A673 (cell line): Measurements from ENCODE around the gene SNAP47. TPM values are rescaled to one million over a fixed set of nuclear protein-coding genes. Genes with fewer than 3 reads are reported as not detected.

ENCODE experiments used
- BruUV-seq: library from RNA; stranded (reverse); fragments of 400-500 nt; replicated peaks from 2 replicates; lab custom pipeline; 2021; lab: Mats Ljungman, UMichigan
- CTCF ChIA-PET: fragments of 300-600 bp; sonication (Branson Sonifier 250); formaldehyde crosslinking; loops from one replicate; lab custom pipeline; 2022; ENCODE audit warnings: antibody characterized with exemption; lab: Charles Lee
- POLR2A ChIA-PET: fragments of 300-600 bp; sonication (Branson Sonifier 250); formaldehyde crosslinking; loops from one replicate; lab custom pipeline; 2022; ENCODE audit warnings: antibody characterized with exemption; ENCODE audit not compliant: low non-redundant PET; lab: Charles Lee
- DNase-seq: peaks from one replicate; pipeline ENCODE4 v3.0.0-alpha.2; 2015; ENCODE audit warnings: low spot score
- H3K27ac ChIP-seq: fragments of 200-600 bp; sonication (generic); 2 replicates; pipeline ENCODE4 v1.5.1; 2016; ENCODE audit warnings: mixed run types, low read depth, mild to moderate bottlenecking, mixed read lengths, antibody characterized with exemption, low read length; ENCODE audit not compliant: poor library complexity, severe bottlenecking
- H3K27me3 ChIP-seq: fragments of 200-600 bp; sonication (generic); replicated peaks from 2 replicates; pipeline ENCODE4 v1.6.1; 2017; ENCODE audit warnings: mixed run types, low read depth, mild to moderate bottlenecking, mixed read lengths, antibody characterized with exemption, low read length; ENCODE audit not compliant: insufficient read depth, poor library complexity
- H3K36me3 ChIP-seq: fragments of 200-600 bp; sonication (generic); 2 replicates; pipeline ENCODE4 v1.6.1; 2016; ENCODE audit warnings: mixed run types, mild to moderate bottlenecking, mixed read lengths, antibody characterized with exemption, low read length; ENCODE audit not compliant: insufficient read depth, poor library complexity, severe bottlenecking
- H3K4me1 ChIP-seq: fragments of 200-600 bp; sonication (generic); 2 replicates; pipeline ENCODE4 v1.6.1; 2017; ENCODE audit warnings: mixed run types, mild to moderate bottlenecking, mixed read lengths, antibody characterized with exemption, low read length; ENCODE audit not compliant: insufficient read depth, poor library complexity, severe bottlenecking
- H3K4me3 ChIP-seq: fragments of 200-600 bp; sonication (generic); 2 replicates; pipeline ENCODE4 v1.5.1; 2016; ENCODE audit warnings: low read depth, mixed run types, mild to moderate bottlenecking, mixed read lengths, low read length; ENCODE audit not compliant: poor library complexity, severe bottlenecking
- H3K9me3 ChIP-seq: fragments of 200-600 bp; sonication (generic); 2 replicates; pipeline ENCODE4 v1.6.1; 2016; ENCODE audit warnings: mixed run types, low read depth, mild to moderate bottlenecking, mixed read lengths, antibody characterized with exemption, low read length; ENCODE audit not compliant: poor library complexity, severe bottlenecking
- EZH2 ChIP-seq: fragments of 200-600 bp; sonication (generic); IDR thresholded peaks from 2 replicates; pipeline ENCODE4 v1.6.1; 2017; ENCODE audit warnings: borderline replicate concordance, low read depth, mild to moderate bottlenecking, mixed read lengths, antibody characterized with exemption, low read length; ENCODE audit not compliant: poor library complexity, severe bottlenecking
- intact Hi-C: fragments of 100-400 bp; cut with micrococcal nuclease; formaldehyde crosslinking; loops from one replicate; pipeline ENCODE4 v1.10.0; 2022; ENCODE audit not compliant: unreplicated experiment
- total RNA-seq: library from RNA; stranded (reverse); gene quantifications from 2 replicates; pipeline ENCODE4 v1.2.3, GENCODE V29; 2021
- TF ChIP-seq, protein P1 (sequence below): fragments of 300-800, 200-600 bp; sonication (generic); conservative IDR thresholded peaks from 2 replicates; pipeline ENCODE4 v1.5.1; 2017; ENCODE audit warnings: low read depth, mild to moderate bottlenecking, antibody characterized with exemption, low read length, moderate library complexity, mixed read lengths

SNAP47 gene
- total RNA-seq, 1 experiment from 2014 or later = 36.4 TPM

DNA sequence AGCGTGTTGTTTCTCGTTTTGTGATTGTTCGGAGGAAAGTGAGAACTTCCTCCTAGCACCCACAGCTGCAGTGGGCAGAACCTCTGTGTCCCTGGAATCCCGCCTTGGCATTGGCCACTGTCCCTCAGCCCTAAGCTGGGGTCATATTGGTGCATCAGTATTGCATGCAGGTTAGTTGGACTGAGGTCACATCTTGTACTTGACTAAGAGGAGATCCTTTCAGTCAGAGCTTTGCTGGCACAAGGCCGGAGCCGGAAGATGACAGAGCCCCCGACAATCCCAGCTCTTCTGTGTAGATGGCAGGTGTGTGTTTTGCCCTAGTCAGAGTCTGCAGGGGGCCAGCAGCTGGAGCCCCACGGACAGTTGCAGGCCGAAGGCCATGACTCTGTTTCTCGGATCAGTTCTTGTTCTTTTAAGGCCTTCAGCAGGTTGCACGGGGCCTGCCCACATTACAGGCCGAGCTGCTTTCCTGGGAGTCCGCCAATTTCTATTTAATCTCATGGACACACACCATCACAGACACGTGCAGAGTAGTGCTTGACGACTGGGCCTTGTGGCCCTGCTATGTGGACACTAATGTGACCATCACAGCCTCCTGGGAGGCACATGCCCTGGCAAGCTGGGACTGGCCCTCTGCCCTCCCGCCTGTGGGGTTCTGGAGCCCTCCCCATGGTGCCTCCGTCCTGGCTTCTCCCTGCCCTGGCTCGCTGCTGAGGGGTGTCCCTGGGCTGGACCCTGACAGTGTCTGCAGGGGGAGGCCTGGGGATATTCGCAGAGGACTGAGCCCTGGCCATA is 14.9 kb downstream of the SNAP47 start:
- no peak for DNase-seq
- BruUV-seq = no TSS peak
- POLR2A ChIA-PET = no interaction called here
- no peaks in the 10 kb centered on the region for H3K9me3 ChIP-seq
- intact Hi-C loops = no loop called here
- no peak overlapping the region for H3K27ac ChIP-seq
- peaks cover 3% of the 10 kb centered on the region for H3K36me3 ChIP-seq
- H3K4me3 ChIP-seq = no peak overlapping the region
- CTCF ChIA-PET = no interaction called here
- H3K4me1 ChIP-seq = no peaks in the 10 kb centered on the region
- no peak for TF ChIP-seq EZH2
- TF ChIP-seq, protein P1, sequence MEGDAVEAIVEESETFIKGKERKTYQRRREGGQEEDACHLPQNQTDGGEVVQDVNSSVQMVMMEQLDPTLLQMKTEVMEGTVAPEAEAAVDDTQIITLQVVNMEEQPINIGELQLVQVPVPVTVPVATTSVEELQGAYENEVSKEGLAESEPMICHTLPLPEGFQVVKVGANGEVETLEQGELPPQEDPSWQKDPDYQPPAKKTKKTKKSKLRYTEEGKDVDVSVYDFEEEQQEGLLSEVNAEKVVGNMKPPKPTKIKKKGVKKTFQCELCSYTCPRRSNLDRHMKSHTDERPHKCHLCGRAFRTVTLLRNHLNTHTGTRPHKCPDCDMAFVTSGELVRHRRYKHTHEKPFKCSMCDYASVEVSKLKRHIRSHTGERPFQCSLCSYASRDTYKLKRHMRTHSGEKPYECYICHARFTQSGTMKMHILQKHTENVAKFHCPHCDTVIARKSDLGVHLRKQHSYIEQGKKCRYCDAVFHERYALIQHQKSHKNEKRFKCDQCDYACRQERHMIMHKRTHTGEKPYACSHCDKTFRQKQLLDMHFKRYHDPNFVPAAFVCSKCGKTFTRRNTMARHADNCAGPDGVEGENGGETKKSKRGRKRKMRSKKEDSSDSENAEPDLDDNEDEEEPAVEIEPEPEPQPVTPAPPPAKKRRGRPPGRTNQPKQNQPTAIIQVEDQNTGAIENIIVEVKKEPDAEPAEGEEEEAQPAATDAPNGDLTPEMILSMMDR = no peak
- no peaks in the 10 kb centered on the region for H3K27me3 ChIP-seq

DNA sequence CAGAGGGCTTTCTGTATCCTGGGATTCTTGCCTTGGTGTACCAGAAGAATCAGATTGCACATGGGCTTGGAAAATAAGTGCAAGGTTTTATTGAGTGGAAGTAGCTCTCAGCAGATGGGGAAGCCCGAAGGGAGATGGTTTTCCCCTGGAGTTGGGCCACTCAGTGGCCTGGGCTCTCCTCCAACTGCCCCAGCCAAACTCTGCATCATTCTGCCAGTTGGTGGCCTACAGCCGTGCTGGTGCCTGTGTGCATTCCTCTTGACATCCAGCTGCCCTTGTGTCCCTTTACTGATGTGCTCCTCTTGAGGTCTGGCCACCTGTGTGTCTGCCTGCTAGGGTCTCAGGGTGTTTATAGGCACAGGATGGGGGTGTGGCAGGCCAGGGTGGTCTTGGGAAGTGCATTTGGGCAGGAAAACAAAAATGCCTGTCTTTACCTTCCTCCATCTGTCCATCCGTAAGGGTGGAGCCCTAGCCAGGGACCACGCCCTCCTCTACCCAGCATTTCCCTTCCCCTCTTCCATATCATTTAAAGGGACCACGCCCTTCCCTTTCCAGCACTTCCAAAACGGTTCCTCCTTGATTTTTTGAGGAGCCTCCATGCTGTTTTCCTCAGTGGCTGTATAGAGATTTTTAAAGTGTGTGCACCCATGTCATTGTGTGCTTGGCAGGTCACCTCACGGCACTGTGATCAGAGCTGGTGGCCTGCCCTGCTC is 18.9 kb downstream of the SNAP47 start:
- Histone ChIP-seq H3K27ac (no peak overlapping the region), H3K36me3 (peaks cover 11% of the 10 kb centered on the region), H3K27me3 (no peaks in the 10 kb centered on the region), H3K4me3 (no peak overlapping the region), H3K4me1 (no peaks in the 10 kb centered on the region), H3K9me3 (no peaks in the 10 kb centered on the region)
- ChIA-PET POLR2A (no interaction called here), CTCF (no interaction called here)
- BruUV-seq = no TSS peak
- intact Hi-C loops = no loop called here
- no peak for DNase-seq
- TF ChIP-seq, protein P1 = no peak
- TF ChIP-seq EZH2 = no peak

DNA sequence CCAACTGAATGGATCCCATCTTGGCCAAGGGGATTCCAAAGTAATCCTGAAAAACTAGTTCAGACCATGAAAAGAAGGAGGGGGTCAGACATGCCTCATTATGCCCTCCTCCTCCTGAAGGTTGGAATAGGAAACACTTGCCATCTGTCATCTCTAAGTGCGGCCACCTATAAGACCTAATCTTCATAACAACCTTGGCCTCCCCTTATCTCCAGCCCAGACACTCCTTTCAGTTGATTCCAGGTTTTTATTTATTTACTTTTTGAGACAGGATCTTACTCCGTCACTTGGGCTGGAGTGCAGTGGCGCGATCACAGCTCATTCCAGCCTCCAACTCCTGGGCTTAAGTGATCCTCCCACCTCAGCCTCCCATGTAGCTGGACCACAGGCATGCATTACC is 19.7 kb downstream of the SNAP47 start:
- Histone ChIP-seq H3K27ac (no peak overlapping the region), H3K4me3 (no peak overlapping the region), H3K9me3 (no peaks in the 10 kb centered on the region), H3K4me1 (no peaks in the 10 kb centered on the region), H3K27me3 (no peaks in the 10 kb centered on the region), H3K36me3 (peaks cover 16% of the 10 kb centered on the region)
- TF ChIP-seq EZH2 = no peak
- TF ChIP-seq, protein P1 = no peak
- ChIA-PET CTCF (no interaction called here), POLR2A (no interaction called here)
- intact Hi-C loops = no loop called here
- no peak for DNase-seq
- BruUV-seq = no TSS peak
